GM20000 (cell line): Measurements from ENCODE around the gene PNKP.

ENCODE experiments used
- DNase-seq: peaks from one replicate; pipeline ENCODE4 v3.0.0; 2012; ENCODE audit warnings: low spot score
- TF ChIP-seq, protein P1 (sequence below): IDR thresholded peaks from 2 replicates; pipeline ENCODE4 v1.5.1; 2012; ENCODE audit warnings: mild to moderate bottlenecking, control low read depth; ENCODE audit errors: extremely low read depth, missing control alignments

The PNKP gene

DNA sequence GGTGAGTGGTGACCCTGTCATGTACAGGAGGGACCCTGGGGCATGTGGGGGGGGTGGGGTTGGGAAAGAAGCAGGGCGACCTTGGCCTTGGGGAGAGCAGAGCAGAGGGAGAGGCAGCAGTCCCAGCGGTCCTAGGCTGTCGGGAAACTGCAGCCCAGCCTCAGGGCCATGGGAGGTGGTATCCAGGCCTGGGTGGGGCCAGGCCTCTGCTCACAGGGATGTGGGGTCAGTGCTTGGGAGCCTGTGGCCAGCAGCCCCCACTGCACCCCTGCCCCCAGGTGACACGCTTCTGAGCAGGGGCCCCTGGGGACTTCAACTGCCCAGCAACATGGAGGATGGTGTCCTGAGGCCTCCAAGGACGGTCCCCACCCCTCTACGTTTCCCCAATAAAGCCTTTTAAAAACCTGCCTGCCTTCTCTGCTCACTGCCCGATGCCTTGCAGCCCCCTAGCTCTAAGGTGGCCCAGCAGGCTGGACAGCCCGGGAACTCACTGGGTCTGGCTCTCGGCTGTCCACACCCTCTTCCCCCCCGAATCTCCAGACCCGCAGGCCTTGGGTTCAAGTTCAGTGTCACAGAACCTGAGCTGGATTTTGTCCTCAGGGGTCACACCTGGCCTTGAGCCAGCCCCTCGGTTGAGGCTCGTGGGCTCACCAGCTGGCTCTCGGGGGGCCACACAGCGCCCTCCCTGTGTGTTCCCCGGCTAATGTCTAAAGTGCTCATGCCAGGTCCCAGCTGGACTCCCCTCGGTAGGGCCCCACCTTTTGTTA is 6.9 kb downstream of the PNKP start:
- no peak for DNase-seq
- TF ChIP-seq, protein P1, sequence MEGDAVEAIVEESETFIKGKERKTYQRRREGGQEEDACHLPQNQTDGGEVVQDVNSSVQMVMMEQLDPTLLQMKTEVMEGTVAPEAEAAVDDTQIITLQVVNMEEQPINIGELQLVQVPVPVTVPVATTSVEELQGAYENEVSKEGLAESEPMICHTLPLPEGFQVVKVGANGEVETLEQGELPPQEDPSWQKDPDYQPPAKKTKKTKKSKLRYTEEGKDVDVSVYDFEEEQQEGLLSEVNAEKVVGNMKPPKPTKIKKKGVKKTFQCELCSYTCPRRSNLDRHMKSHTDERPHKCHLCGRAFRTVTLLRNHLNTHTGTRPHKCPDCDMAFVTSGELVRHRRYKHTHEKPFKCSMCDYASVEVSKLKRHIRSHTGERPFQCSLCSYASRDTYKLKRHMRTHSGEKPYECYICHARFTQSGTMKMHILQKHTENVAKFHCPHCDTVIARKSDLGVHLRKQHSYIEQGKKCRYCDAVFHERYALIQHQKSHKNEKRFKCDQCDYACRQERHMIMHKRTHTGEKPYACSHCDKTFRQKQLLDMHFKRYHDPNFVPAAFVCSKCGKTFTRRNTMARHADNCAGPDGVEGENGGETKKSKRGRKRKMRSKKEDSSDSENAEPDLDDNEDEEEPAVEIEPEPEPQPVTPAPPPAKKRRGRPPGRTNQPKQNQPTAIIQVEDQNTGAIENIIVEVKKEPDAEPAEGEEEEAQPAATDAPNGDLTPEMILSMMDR, result no peak

DNA sequence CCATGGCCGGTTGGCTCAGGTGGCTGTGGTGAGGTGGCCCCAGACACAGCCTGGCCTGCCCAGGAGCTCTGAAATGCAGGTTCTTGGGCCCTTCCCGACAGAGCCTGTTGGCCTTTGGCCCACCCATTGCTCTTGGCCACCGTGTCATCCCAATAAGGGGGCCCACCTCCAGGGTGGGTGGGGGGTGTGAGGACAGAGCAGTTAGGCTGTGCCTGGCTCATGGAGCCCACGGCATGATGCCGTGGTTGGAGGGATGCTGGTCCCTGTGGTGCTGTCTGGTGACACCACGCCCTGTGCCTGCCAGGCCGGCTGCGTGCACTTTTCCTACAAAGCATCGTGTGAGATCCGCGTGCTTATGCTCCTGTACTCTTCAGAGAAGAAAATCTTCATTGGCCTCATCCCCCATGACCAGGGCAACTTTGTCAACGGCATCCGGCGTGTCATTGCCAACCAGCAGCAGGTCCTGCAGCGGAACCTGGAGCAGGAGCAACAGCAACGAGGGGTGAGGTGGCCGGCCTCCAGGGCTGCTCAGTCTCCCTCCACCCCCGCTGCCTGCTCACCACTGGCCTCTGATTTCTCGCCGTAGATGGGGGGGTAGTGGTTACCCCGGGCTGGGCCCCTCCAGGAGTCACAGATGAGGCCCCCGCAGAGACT is 7.6 kb downstream of the PNKP start:
- TF ChIP-seq, protein P1, result no peak
- no peak for DNase-seq

DNA sequence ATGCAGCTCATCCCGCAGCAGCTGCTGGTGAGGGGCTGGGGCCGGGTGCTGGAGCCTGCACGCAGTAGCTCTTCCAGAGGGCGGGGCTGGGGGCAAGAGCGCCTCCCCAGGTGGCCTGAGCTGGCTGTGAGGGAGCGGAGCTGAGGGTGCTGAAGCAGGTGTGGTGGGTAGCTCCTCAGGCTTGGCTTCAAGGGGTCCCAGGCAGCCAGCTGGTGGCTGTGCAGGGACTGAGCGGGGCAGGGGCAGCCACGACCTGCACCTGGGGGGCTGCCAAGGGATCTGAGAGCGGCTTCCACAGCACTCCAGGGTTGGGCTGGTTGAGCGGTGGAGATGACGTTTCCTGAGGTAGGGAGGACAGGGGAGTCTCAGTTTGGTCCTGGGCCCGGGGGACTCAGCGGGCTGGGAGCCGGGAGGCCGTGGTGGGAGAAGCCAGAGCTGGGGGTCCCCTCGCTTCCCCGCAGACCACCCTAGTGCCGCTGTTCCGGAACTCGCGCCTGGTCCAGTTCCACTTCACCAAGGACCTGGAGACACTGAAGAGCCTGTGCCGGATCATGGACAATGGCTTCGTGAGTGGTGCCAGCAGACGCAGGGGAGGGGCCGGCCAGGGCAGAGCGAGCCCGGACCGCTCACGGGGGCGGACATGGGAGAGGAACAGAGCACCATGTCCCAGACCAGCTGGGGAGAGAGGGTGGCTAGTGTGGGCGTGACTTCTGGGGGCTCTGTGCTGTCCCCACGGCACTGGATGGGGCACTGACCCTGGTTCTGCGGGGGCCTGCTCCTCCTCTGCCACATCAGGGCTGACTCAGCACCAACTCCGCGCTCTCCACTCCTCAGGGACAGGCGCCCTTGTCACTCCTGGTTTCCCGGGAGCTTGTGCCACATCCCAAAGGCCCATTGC is 9.0 kb downstream of the PNKP start:
- TF ChIP-seq, protein P1, result no peak
- no peak for DNase-seq

DNA sequence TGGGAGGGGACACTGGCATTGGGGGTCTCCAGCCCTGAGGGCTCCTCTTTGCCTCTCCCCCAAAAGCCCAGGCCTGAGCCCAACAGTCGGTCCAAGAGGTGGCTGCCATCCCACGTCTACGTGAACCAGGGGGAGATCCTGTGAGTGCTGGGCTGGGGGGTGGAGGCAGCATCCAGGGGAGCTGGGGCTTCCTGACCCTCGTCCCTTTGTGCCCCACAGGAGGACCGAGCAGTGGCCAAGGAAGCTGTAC is 9.6 kb downstream of the PNKP start:
- DNase-seq, result no peak
- TF ChIP-seq, protein P1, result no peak

DNA sequence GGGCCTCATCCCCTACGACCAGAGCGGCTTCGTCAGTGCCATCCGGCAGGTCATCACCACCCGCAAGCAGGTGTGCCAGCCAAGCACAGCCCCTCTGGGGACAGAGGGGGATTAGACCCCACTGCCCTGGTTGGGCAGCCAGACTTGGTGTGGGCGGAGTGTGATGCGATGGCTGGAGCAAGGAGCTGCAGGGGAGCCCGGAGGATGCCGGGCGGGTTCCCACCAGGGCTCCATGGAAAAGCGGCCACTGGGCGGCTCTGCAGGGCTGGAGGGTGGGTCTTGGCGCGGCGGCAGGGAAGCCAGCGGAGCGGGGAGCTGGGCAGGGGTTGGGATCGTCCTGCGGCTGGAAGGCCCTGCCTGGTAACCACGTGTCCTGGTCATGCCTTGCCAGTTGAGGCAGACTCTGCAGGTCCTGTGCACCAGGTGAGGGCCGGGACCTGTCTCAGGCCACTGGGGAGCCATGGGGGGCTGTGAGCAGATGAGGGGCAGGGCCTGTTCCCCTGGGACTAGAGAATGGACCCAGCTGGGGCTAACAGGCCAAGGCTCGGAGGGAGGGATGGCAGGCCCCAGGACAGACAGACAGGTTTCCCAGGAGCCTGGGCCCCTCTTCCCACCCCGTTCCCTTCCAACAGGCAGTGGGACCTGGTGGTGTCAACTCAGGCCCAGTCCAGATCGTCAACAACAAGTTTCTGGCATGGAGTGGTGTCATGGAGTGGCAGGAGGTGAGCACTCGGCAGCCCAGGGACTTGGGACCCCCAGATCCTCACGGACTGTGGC is 10.1 kb downstream of the PNKP start:
- no peak for DNase-seq
- TF ChIP-seq, protein P1, result no peak

DNA sequence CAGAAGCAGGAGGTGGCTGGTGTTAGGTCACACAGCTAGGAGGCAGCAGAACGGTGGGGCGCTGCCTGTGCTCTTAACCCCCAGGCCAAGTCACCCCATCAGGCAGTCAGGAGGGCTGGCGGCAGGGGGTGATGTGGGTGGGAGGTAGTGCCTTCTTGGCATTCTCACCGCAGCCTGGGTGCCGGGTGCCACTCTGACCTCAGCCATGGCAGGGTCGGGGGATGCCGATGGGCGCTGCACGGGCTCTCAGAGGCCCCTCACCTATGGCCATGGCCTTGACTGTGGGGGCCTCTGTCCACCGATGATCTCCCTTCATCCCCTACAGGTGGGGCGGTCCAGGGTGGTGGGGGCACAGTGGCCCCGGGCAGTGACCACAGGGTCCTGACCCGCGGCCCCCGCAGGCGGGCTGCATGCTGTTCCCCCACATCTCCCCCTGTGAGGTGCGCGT is 10.8 kb downstream of the PNKP start:
- DNase-seq, result no peak
- TF ChIP-seq, protein P1, result no peak
